Hepatocyte (in vitro differentiated cells): ENCODE data around the gene PLA2G5. TPM values are rescaled to one million over a fixed set of nuclear protein-coding genes. Genes with fewer than 3 reads are reported as not detected.
A peak's percentile ranks its signal among the peaks of the same experiment; 100 is the strongest.
"Not testable (repeated sequence)": the region's sequence is repeated elsewhere in the genome, so short reads cannot be mapped to it uniquely, and the experiment has no call there.

ENCODE experiments used
- DNase-seq: peaks from one replicate; pipeline ENCODE4 v3.0.0-alpha.2; 2016; ENCODE audit warnings: low spot score
- H2AFZ ChIP-seq: fragments of 200-600 bp; sonication (generic); 2 replicates; pipeline ENCODE4 v1.6.0; 2016; ENCODE audit warnings: antibody characterized with exemption, mild to moderate bottlenecking
- H3K27ac ChIP-seq: fragments of 200-600 bp; sonication (generic); 2 replicates; pipeline ENCODE4 v1.5.1; 2016; ENCODE audit warnings: mild to moderate bottlenecking
- H3K27me3 ChIP-seq: fragments of 200-600 bp; sonication (generic); 2 replicates; pipeline ENCODE4 v1.6.1; 2016
- H3K36me3 ChIP-seq: fragments of 200-600 bp; sonication (generic); replicated peaks from 2 replicates; pipeline ENCODE4 v1.5.1; 2016; ENCODE audit warnings: low read depth; ENCODE audit not compliant: insufficient read depth
- H3K4me1 ChIP-seq: fragments of 200-600 bp; sonication (generic); 2 replicates; pipeline ENCODE4 v1.5.1; 2016; ENCODE audit warnings: mild to moderate bottlenecking, moderate library complexity; ENCODE audit not compliant: insufficient read depth
- H3K4me2 ChIP-seq: fragments of 200-600 bp; sonication (generic); 2 replicates; pipeline ENCODE4 v1.6.0; 2016
- H3K4me3 ChIP-seq: fragments of 200-600 bp; sonication (generic); 2 replicates; pipeline ENCODE4 v1.5.1; 2016; ENCODE audit warnings: mild to moderate bottlenecking
- H3K79me2 ChIP-seq: fragments of 200-600 bp; sonication (generic); 2 replicates; pipeline ENCODE4 v1.6.0; 2017; ENCODE audit warnings: mild to moderate bottlenecking
- H3K9me2 ChIP-seq: fragments of 200-600 bp; sonication (generic); replicated peaks from 2 replicates; pipeline ENCODE4 v1.6.0; 2017; ENCODE audit warnings: mild to moderate bottlenecking; ENCODE audit not compliant: insufficient read depth
- H3K9me3 ChIP-seq: fragments of 200-600 bp; sonication (generic); 2 replicates; pipeline ENCODE4 v1.5.1; 2016; ENCODE audit warnings: low read depth, mild to moderate bottlenecking
- H4K20me1 ChIP-seq: fragments of 200-600 bp; sonication (generic); 2 replicates; pipeline ENCODE4 v1.6.0; 2016; ENCODE audit warnings: mild to moderate bottlenecking; ENCODE audit not compliant: insufficient read depth, poor library complexity, severe bottlenecking
- CTCF ChIP-seq: fragments of 200-600 bp; sonication (generic); IDR thresholded peaks from 2 replicates; pipeline ENCODE4 v1.5.1; 2016; ENCODE audit warnings: antibody characterized with exemption, mild to moderate bottlenecking; ENCODE audit not compliant: poor library complexity
- EZH2 ChIP-seq: fragments of 200-600 bp; sonication (generic); IDR thresholded peaks from 2 replicates; pipeline ENCODE4 v1.6.1; 2016; ENCODE audit warnings: antibody characterized with exemption, mild to moderate bottlenecking, borderline replicate concordance
- EZH2phosphoT487 ChIP-seq: fragments of 200-600 bp; sonication (generic); IDR thresholded peaks from one replicate; pipeline ENCODE4 v1.6.1; 2018; ENCODE audit warnings: antibody characterized with exemption, mild to moderate bottlenecking, low read depth, moderate library complexity; ENCODE audit not compliant: unreplicated experiment, severe bottlenecking
- WGBS: methylation state at CpG from one replicate; pipeline ENCODE4 v1.1.6; 2016; ENCODE audit warnings: low lambda C conversion rate; ENCODE audit errors: missing lambda C conversion rate; 5-methylcytosine and 5-hydroxymethylcytosine counted together
- polyA plus RNA-seq: library from polyadenylated mRNA; unstranded; fragments of >200 nt; fragmentation: Nextera tagmentation; extraction: Ambion mirVana; gene quantifications from 2 replicates; pipeline ENCODE4 v1.2.1, GENCODE V29; 2016
- total RNA-seq: library from RNA; depleted of rRNA; stranded (reverse); fragments of >200 nt; gene quantifications from 2 replicates; pipeline ENCODE4 v1.2.3, GENCODE V29; 2014

The PLA2G5 gene
- total and polyA plus RNA-seq, 2 experiments from 2014 or later: 24.9 to 29.4 TPM

- H4K20me1 ChIP-seq: no peaks in the 10 kb centered on the region
Observed at GRCh38 chr1:20029178-20029912, 40.6 kb upstream of the PLA2G5 start.

GRCh38 chr1:20030436-20031151 is 39.4 kb upstream of the PLA2G5 start:
- H3K4me3 ChIP-seq: not testable (repeated sequence)
- 47% methylated on average over 6 of the region's 6 CpGs for WGBS

More at GRCh38 chr1:20029178-20029912, 40.6 kb upstream of the PLA2G5 start:
- Histone ChIP-seq H3K4me1 (no peaks in the 10 kb centered on the region), H3K4me3 (no peak overlapping the region), H3K4me2 (peak overlapping the region; percentile 58), H3K79me2 (peaks cover 14% of the 10 kb centered on the region), H3K27me3 (no peaks in the 10 kb centered on the region), H3K36me3 (no peaks in the 10 kb centered on the region), H3K9me2 (no peaks in the 10 kb centered on the region), H3K9me3 (no peaks in the 10 kb centered on the region), H3K27ac (peak overlapping the region; percentile 86), H2AFZ (no peak overlapping the region)
- 77% methylated on average over 20 of the region's 20 CpGs for WGBS
- DNase-seq: peak; percentile 28
- TF ChIP-seq CTCF: no peak
- no peak for TF ChIP-seq EZH2phosphoT487
- no peak for TF ChIP-seq EZH2

GRCh38 chr1:20031161-20031560 is 38.8 kb upstream of the PLA2G5 start:
- Histone ChIP-seq H3K4me1 (no peaks in the 10 kb centered on the region), H3K4me2 (peak overlapping the region; percentile 58), H3K79me2 (peaks cover 14% of the 10 kb centered on the region), H4K20me1 (no peaks in the 10 kb centered on the region), H3K9me2 (no peaks in the 10 kb centered on the region), H3K27ac (peak overlapping the region; percentile 86), H3K4me3 (no peak overlapping the region), H3K9me3 (no peaks in the 10 kb centered on the region), H3K27me3 (no peaks in the 10 kb centered on the region), H3K36me3 (no peaks in the 10 kb centered on the region), H2AFZ (no peak overlapping the region)
- no peak for DNase-seq
- no peak for TF ChIP-seq EZH2
- WGBS: 84% methylated on average over 5 of the region's 5 CpGs

More at GRCh38 chr1:20030436-20031151, 39.4 kb upstream of the PLA2G5 start:
- Histone ChIP-seq H3K27ac (peak overlapping the region; percentile 86), H3K79me2 (peaks cover 14% of the 10 kb centered on the region), H2AFZ (peak overlapping the region; percentile 28), H3K4me2 (peak overlapping the region; percentile 58)
- H3K36me3 ChIP-seq, H3K27me3 ChIP-seq, H3K4me1 ChIP-seq, H3K9me2 ChIP-seq, H4K20me1 ChIP-seq, H3K9me3 ChIP-seq, DNase-seq: not testable (repeated sequence)

- Histone ChIP-seq H2AFZ (no peak overlapping the region), H3K9me2 (no peaks in the 10 kb centered on the region), H3K4me3 (no peak overlapping the region), H3K36me3 (no peaks in the 10 kb centered on the region), H3K9me3 (no peaks in the 10 kb centered on the region), H4K20me1 (no peaks in the 10 kb centered on the region), H3K4me1 (no peaks in the 10 kb centered on the region), H3K27ac (no peak overlapping the region), H3K79me2 (peaks cover 16% of the 10 kb centered on the region), H3K27me3 (no peaks in the 10 kb centered on the region), H3K4me2 (peak overlapping the region; percentile 58)
- no peak for TF ChIP-seq CTCF
- no peak for TF ChIP-seq EZH2phosphoT487
- no peak for TF ChIP-seq EZH2
- DNase-seq: no peak
- WGBS: 68% methylated on average over 2 of the region's 2 CpGs
Observed at GRCh38 chr1:20031836-20032235, 38.2 kb upstream of the PLA2G5 start.
